Stimulated activated CD4-positive, alpha-beta T cell treated with anti-CD3 and anti-CD28 coated beads, Interleukin-1b, Interleukin-23, amount 100 ng/mL, for 4 hours (primary cell): Measurements from ENCODE around the gene FMN1.

Source experiments
- DNase-seq, 2 donors: peaks; one replicate each; pipeline ENCODE4 v3.0.0-alpha.2; 2020; ENCODE audit warnings: low read depth in 2 of 2

FMN1 gene

GRCh38 chr15:33125894-33126537, 68.5 kb downstream of the FMN1 start:
- no peak for DNase-seq

- DNase-seq = no peak
Observed at GRCh38 chr15:33124811-33125210, 69.7 kb downstream of the FMN1 start.

DNA sequence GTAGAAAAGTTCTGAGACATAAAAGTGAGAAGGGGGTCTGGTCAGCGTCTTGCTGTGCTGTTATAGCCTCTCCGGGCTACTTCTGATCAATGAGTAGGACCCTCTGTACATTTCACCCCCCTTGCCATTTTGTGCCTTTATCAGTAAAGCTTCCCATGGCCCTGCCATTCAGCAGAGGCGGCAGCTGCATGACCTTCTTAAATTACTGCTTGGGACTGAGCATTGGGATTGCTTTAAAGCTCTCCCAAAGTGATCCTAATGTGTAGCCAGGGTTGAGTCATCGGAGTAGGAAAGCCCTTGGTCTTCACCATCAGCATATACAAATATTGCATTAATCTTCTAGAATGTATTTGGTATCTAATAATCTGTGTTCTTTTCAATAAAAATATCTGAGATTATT, 70.2 kb downstream of the FMN1 start:
- no peak for DNase-seq

- DNase-seq = no peak
Observed at GRCh38 chr15:33119865-33120264, 74.6 kb downstream of the FMN1 start.

DNA sequence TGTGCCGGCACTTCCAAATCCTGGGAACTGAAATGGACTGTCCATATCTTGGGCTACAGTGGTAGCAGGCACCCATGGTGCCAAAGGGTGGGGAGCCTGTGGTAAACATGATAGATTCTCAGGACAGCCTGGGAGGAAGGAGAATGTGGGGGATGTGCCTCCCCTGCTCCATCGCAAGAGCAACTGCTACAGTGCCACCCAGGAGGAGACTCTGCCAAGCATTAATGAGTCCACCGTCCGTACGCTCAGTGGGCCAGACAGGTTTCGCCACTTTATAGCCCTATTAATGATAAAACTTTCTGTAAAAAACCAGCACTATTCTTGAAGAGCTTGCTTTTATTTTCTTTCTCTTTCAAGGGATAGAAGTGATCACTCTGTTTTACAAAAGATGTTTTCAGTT, 75.2 kb downstream of the FMN1 start:
- DNase-seq = no peak

DNA sequence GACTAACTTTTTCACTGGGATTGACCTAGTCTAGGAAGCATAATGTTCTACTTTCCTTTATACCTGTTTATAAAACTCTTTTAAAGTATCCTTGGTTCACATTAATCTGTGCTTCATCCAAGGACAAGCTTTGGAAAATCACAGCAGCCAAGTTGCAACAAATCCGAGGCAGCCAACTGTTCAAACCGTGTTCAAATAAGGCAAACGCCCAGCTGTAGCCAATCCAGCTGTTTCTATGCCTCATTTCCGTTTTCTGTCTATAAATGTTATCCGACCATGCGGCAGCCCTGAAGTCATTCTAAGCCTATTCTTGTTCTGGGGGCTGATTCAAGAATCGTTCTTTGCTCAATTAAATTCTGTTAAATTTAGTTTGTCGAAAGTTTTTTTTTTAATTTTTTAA, 78.3 kb downstream of the FMN1 start:
- DNase-seq = no peak

- DNase-seq = no peak
Observed at GRCh38 chr15:33115191-33115861, 79.2 kb downstream of the FMN1 start.

GRCh38 chr15:33114374-33114717, 80.2 kb downstream of the FMN1 start:
- DNase-seq = no peak

DNA sequence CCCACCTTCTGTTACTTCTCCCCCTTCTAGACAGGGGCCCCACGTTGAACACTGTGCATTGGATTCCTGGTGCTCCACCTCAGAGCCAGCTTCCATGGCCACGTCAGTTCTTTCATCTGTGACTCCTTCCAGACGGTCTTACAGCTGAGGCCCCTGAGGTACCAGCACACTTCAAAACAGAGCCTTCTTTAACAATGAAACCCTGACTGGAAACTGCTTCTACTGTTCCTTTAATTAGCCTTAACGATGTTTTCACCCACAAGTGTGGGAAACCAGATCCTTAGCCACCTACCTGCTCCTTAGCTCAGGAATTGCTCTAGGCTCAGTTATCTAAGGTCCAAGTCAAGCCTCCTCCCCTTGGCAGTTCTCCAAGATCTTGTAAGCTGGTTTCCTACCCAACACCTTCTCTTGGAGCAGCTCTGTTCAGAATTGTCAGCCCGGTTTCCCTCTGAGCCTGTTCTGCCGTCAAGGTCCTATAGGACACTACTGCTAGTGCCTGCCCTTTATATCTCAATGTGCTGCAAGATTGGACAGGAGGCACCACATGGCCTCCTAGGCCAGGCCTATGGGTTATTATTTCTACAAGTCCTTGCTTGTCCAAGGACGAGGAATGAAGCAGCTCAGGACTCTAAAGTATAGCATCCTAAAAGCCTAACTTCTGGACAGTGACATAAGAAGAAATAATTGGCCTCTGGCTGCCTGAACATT, 80.7 kb downstream of the FMN1 start:
- DNase-seq = no peak

GRCh38 chr15:33112541-33113105, 81.9 kb downstream of the FMN1 start:
- DNase-seq = no peak

GRCh38 chr15:33111041-33111451, 83.5 kb downstream of the FMN1 start:
- no peak for DNase-seq

- DNase-seq = no peak
Observed at GRCh38 chr15:33109345-33109744, 85.2 kb downstream of the FMN1 start.

DNA sequence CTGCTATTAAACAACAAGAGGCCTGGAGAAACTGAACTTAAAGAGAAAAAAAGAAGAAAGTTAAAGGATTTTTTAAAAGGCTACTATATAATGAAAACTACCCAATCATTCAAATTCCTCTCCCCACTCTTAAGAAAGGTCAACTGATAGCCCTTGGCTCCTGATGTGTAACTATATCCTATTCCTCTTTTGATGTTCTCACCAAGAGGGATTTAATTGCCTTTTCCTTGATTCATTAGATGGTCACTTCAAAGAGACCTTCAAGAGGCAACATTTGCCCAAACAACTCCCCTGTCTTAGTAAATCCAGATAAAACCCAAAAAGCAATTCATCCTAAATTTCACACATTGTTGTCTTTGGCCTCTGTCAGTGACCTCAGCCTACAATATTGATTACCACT, 86.0 kb downstream of the FMN1 start:
- DNase-seq = no peak

GRCh38 chr15:33107950-33108349, 86.6 kb downstream of the FMN1 start:
- no peak for DNase-seq

DNA sequence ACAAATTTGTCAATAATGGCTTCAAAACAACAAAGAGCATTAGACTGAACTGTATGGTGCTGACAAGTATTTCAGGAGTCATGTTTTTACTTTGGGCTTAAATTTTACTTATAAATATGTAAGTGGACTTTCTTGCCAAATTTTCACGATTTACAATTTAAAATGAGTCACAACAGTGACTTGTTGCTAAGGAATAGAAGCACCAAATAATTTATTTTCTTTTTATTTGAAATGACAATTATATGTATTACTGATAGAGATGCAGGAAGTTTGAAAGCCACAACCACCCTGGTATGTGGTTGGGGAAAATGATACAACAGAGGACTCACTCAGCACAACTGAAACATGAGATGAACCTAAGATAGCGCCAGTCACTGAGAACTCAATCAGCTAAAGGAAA, 90.3 kb downstream of the FMN1 start:
- no peak for DNase-seq

- DNase-seq = no peak
Observed at GRCh38 chr15:33101036-33101435, 93.5 kb downstream of the FMN1 start.

DNA sequence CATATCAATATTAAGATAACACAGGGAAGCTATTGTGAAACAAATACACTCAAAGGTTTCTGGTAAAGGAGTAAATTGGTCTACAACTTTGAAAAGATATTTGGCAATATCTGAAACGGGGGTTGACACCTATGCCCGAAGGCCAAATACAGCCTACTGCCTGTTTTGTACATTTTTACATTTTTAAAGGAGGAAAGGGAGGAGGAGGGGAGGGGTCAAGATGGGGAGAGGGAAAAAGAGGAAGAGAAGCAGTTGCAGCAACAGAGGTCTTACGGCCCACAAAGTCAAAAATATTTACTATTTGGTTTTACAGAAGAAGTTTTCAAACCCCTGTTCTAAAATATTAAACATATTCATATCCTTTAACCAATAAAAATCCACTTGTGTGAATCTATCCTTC, 94.2 kb downstream of the FMN1 start:
- no peak for DNase-seq

DNA sequence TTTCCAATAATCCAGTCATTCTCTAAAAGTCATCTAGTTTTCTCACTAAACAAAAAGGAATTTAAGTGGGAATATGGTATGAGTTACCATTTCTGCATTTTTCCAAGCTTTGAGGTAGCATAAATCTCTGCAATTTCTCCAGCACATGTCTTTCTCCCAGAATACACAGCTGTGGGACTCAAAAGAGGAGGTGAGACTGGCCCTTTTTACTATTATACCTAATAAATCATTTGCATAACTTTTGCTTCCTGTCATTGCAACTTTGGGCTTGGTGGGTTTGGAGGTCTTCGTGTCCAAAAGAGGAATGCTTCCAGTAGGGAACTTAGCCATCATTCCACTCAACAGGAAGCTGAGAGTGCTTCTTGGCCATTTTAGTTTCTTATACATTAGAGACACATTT, 94.8 kb downstream of the FMN1 start:
- no peak for DNase-seq

- no peak for DNase-seq
Observed at GRCh38 chr15:33099213-33099612, 95.3 kb downstream of the FMN1 start.

DNA sequence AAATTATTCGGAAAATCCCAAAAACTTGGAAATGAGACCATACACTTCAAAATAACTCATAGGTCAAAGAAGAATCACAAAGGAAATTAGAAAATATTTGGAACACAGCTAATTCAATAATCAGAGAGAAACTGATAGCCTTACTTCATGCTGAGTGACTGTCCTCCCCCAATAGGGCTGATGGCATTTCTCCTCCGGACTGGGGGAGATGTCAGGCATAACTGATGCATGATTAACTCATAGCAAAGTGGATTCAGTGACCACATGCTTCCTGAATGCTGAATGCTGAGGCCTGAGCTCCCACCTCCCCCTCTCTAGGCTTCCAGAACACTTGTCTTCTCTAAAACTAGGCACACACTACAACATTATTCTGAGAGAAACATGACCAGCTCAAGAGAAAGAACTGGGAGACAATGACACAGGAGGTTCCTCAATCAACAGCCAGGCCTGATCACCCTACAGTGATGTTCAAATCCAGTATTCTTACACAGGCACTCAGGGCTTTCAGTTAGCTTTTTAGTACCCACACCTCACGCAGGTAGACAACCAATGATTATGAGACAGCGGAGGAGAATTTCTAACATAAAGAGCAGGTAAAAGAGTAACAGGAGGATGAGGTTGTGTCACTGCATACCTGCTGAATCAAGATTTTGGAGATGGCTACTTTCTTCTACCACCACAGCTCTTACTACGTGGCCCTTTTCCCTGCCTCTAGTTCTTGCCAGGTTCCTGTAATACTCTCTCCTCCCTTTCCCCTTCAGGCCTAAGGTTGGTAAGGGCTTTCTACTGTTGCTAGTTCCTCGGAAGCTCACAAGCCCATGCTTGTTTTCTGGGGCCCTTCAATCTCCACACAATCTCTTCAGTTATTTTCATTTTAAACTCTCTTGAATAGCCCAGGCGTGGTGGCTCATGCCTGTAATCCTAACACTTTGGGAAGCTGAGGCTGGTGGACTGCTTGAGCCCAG, 96.1 kb downstream of the FMN1 start:
- DNase-seq = no peak

DNA sequence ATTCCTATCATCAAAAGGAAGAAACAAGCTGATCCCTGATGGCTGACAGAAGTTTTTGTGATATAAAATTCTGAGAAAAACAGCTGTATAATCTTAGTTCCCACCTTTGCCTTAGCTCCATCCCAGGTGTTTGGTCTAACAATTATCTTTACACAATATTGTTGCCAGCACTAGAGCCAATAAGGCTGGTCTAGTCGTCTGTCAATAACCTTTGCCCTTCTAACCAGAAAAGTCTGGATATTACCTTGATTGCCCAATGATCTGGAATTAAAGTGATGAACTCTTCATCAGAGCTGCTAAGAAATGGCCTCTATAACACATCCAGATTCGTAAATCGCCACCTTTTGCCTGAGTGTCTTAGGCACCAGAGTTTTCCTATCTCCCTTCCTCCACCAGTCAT, 98.4 kb downstream of the FMN1 start:
- DNase-seq = no peak

DNA sequence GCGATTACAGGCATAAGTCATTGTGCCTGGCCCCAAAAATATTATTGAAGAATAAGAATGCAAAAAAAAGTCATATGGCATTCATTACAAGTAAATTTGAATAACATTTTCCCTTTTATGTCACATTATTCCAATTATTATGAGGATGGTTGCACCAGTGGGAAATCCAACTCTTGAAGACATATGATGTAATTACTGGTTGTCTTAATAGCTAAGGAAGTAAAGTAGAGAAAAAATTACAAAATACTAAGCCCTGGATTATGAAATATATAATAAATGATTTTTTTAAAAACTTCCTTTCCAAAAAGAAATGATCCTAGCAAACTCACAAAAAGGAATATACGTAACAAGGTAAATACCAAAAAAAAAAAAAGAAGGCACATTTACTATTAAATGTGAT, 98.9 kb downstream of the FMN1 start:
- DNase-seq = no peak
